HL-60 (cell line): Measurements from ENCODE around the gene LNPK.

Experiments used
- DNase-seq, 2 experiments: peaks; one replicate each; pipeline ENCODE4 v3.0.0-alpha.2; 2010 to 2020; ENCODE audit warnings: low read depth in 1 of 2, low spot score in 1 of 2
- H3K27ac ChIP-seq: fragments of 250-450 bp; sonication (Bioruptor Pico); replicated peaks from 2 replicates; pipeline ENCODE4 v1.5.1; 2020; ENCODE audit warnings: mild to moderate bottlenecking, moderate library complexity
- H3K27me3 ChIP-seq: fragments of 250-450 bp; sonication (Bioruptor Pico); 2 replicates; pipeline ENCODE4 v1.5.1; 2021; ENCODE audit warnings: mild to moderate bottlenecking, moderate library complexity; ENCODE audit not compliant: insufficient read depth, poor library complexity, severe bottlenecking
- H3K4me3 ChIP-seq: replicated peaks from 2 replicates; pipeline ENCODE4 v1.5.1; 2011; ENCODE audit warnings: mild to moderate bottlenecking, control low read depth, low read length; ENCODE audit not compliant: insufficient read depth
- GABPA ChIP-seq: IDR thresholded peaks from 2 replicates; pipeline ENCODE4 v1.6.1; 2012; ENCODE audit warnings: low read depth
- POLR2AphosphoS5 ChIP-seq: IDR thresholded peaks from 2 replicates; pipeline ENCODE4 v1.6.1; 2012; ENCODE audit warnings: low read depth
- REST ChIP-seq: IDR thresholded peaks from 2 replicates; pipeline ENCODE4 v1.6.1; 2012; ENCODE audit warnings: low read depth; ENCODE audit not compliant: insufficient replicate concordance
- SPI1 ChIP-seq: IDR thresholded peaks from 2 replicates; pipeline ENCODE4 v1.6.1; 2012; ENCODE audit warnings: low read depth, mild to moderate bottlenecking, borderline replicate concordance
- TF ChIP-seq, protein P1 (sequence below): IDR thresholded peaks from one replicate; pipeline ENCODE4 v1.5.1; 2011; ENCODE audit warnings: low read length, control low read depth, inconsistent platforms; ENCODE audit not compliant: insufficient read depth

LNPK gene

GRCh38 chr2:175973373-175973772 lies 28.7 kb downstream of the LNPK start:
- Histone ChIP-seq H3K4me3 (no peak overlapping the region), H3K27me3 (no peaks in the 10 kb centered on the region), H3K27ac (no peak overlapping the region)
- no peak for DNase-seq
- TF ChIP-seq GABPA (no peak), REST (no peak), SPI1 (no peak), POLR2AphosphoS5 (no peak)
- TF ChIP-seq, protein P1, sequence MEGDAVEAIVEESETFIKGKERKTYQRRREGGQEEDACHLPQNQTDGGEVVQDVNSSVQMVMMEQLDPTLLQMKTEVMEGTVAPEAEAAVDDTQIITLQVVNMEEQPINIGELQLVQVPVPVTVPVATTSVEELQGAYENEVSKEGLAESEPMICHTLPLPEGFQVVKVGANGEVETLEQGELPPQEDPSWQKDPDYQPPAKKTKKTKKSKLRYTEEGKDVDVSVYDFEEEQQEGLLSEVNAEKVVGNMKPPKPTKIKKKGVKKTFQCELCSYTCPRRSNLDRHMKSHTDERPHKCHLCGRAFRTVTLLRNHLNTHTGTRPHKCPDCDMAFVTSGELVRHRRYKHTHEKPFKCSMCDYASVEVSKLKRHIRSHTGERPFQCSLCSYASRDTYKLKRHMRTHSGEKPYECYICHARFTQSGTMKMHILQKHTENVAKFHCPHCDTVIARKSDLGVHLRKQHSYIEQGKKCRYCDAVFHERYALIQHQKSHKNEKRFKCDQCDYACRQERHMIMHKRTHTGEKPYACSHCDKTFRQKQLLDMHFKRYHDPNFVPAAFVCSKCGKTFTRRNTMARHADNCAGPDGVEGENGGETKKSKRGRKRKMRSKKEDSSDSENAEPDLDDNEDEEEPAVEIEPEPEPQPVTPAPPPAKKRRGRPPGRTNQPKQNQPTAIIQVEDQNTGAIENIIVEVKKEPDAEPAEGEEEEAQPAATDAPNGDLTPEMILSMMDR = no peak

DNA sequence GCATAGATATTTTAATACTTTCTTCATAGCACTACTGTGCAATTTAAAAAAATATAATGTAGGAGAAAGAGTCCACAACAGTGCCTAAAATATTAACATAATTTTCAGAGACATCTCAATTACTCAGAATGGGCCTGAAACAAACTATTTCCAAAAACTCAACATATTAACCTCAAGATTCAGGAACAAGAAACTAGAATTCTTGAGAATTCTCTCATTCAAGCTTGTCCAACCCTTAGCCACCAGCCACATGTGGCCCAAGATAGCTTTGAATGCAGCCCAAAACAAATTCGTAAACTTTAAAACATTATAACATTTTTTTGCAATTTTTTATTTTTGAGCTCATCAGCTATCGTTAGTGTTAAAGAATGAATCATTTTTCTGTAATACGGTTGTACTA lies 35.2 kb downstream of the LNPK start:
- Histone ChIP-seq H3K27ac (no peak overlapping the region), H3K27me3 (no peaks in the 10 kb centered on the region), H3K4me3 (no peak overlapping the region)
- no peak for DNase-seq
- TF ChIP-seq, protein P1 = no peak
- TF ChIP-seq REST = no peak
- TF ChIP-seq POLR2AphosphoS5 = no peak
- TF ChIP-seq GABPA = no peak
- no peak for TF ChIP-seq SPI1

GRCh38 chr2:175965773-175966172 lies 36.3 kb downstream of the LNPK start:
- no peak for DNase-seq

More at GRCh38 chr2:175965773-175966172, 36.3 kb downstream of the LNPK start:
- H3K4me3 ChIP-seq = no peak overlapping the region
- no peak for TF ChIP-seq POLR2AphosphoS5
- TF ChIP-seq GABPA = no peak
- TF ChIP-seq REST = no peak
- TF ChIP-seq, protein P1 = no peak
- TF ChIP-seq SPI1 = no peak
- H3K27ac ChIP-seq = no peak overlapping the region
- no peaks in the 10 kb centered on the region for H3K27me3 ChIP-seq
